Measurements from ENCODE around the gene MAPK1IP1L.

Gene MAPK1IP1L

DNA sequence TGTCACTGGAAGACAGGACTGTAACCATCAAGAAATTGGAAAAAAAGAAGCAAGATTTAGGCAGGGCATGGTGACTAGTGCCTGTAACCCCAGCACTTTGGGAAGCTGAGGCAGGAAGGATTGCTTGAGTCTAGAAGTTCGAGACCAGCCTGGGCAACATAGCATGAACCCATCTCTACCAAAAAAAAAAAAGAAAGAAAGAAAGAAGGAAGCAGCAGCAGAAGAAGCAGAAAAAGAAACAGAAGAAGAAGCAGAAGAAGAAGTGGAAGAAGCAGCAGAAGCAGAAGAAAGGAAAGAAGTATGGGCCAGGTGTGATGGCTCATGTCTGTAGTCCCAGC, 47.1 kb downstream of the MAPK1IP1L start:
- DNase-seq, result no peak

DNA sequence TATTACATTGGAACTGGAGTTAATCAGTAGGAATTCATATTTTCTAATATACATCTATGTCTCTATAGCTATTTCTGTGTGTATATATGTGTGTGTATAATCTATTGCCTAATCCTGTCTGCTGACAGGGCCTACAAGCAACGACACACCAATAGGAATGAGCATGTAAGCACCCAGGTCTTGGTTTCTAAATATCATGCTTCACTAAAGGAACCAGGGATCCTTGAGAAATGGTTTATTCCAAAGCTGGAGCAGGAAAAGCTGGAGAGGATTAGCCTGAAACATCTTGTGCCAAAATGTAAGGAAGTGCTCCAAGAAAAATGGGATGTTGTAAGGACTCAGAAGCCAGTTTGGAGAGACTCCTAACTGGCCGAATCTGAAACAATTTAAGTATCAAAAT, 48.3 kb downstream of the MAPK1IP1L start:
- no peak for DNase-seq

- no peak for DNase-seq
These were observed 50.3 kb downstream of the MAPK1IP1L start for GRCh38 chr14:55101698-55102097.

DNA sequence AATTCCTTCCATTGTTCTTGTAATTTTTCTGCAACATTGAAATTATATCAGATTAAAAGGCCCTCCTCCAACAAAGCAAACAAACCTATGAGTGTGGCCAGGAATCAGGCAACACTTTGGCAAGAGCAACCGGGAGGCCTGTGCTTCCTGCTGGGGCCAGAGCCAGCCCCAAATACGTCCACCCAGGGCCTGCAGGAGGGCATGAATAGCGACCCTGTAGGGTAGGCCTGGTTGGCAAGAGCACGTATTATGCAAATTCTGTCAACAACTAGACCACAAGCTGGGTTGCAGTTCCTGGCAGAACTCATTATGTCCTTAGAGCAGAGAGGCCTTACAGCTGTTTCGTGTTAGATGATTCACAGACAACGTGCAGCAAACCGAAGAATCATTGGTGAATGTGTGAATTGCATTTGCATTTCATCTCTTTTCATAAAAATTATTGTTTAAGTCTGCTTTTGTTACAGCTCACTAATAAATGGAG, 50.7 kb downstream of the MAPK1IP1L start:
- DNase-seq, result peak; percentile 84

GRCh38 chr14:55103005-55103640, 51.7 kb downstream of the MAPK1IP1L start:
- DNase-seq, result peak; percentile 78

DNA sequence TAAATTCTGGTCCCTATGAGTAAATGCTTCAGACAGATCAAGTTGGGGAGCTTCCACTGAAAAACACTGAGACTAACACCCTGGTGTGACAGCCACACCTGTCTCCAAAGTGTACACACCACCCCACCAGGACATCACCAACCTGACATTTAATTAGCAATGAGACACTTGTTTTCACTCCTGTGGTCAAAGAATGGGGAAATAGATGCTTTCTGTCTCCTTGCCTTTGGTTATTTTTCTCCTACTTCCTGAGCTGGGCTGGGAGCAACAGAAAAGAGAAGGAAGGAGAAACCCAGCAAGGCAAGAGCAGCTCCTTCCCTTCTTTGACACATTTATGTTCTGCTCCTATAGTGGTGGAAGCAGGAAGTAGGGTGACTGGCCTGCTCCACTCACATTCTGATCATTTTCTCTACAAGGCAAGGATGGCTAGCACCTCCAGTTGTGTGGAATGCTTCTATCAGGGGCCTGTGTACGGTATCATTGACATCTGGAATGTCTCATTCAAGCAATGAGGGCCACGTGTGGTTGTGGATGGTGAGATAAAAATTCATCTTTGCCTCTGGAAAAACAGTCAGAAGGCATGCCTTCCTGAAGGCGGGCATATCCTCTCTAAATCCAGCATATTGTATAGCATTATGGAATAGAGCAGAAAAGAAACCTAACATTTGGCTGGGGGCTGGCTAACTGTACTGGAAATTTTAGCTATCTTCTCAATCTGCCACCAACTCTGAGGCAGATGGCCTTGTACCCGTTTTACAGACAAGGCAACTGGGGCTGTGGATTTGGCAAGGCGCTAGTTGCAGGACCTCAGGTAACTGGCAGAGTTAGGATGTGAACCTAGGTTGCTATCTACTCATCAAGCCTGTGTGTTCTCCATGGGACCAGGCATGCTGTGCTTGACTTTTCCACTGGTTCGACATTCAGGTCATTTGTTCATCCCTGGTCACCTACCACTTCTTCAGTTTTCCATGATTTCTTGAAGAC, 52.8 kb downstream of the MAPK1IP1L start:
- DNase-seq, result no peak

GRCh38 chr14:55105991-55106390, 54.5 kb downstream of the MAPK1IP1L start:
- DNase-seq, result no peak

GRCh38 chr14:55107766-55108554, 56.5 kb downstream of the MAPK1IP1L start:
- peak; percentile 44 for DNase-seq

- no peak for DNase-seq
These were observed 58.4 kb downstream of the MAPK1IP1L start for GRCh38 chr14:55109836-55110235.

- no peak for DNase-seq
These were observed 59.8 kb downstream of the MAPK1IP1L start for GRCh38 chr14:55111122-55111708.

GRCh38 chr14:55114720-55115119, 63.3 kb downstream of the MAPK1IP1L start:
- no peak for DNase-seq

GRCh38 chr14:55115460-55115859, 64.0 kb downstream of the MAPK1IP1L start:
- DNase-seq, result no peak

- no peak for DNase-seq
These were observed 64.4 kb downstream of the MAPK1IP1L start for GRCh38 chr14:55115861-55116245.

- DNase-seq, result no peak
These were observed 65.0 kb downstream of the MAPK1IP1L start for GRCh38 chr14:55116246-55117030.

DNA sequence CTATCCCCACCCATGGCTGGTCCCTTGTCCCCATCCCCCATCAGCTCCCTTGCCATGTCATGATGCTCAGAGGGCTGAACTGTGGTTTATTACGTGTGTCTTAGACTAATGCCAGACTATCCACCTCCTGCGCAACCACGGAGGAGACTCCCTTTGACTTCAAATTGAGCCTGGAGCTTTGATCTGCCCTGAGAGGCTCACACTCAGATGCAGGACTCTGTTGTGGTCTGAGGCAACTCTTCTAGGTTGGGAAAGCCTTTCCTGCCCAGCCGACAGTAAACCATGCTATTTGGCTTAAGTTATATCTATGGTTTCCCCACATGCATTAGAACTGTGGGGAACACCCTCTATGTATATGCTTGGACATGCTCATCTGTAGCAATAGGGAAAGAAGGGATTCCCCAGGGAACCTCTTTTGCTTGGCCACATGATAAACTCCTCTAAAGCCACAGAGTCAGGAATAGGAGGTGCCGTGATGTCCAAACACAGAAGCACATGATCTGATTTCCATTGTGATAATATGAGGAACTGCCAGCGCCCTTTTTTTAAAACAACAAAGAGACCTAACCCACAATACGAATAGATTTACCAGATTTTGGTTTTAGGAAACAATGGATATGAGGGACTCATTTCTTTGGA, 66.5 kb downstream of the MAPK1IP1L start:
- peak; percentile 23 for DNase-seq

DNA sequence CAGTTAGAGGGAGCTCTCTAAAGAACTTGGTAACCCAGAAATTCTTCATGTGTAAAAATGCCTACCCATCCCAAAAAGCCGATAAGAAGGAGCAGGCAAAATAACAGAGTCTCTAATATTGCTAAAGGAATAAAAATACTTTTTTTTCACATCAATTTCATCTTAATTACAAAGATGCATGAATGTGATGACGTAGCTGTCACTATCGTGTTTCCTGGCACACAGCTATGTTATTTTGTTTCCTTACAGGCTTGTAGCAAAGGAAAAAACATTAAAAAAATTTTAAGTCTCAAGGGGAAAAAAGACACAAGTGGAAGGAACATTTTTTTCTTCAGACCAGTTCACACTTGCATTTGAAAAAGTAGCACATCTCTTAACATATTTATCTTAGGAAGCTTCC, 67.3 kb downstream of the MAPK1IP1L start:
- no peak for DNase-seq
